Peyer's patch (tissue), 4 donors: ENCODE results near the gene GMEB1.

Experiments
- POLR2A ChIP-seq, 2 donors: fragments of 450-650 bp; IDR thresholded peaks; one replicate each; pipeline ENCODE4 v1.5.1; 2017; ENCODE audit warnings: antibody characterized with exemption in 2 of 2, mild to moderate bottlenecking in 2 of 2, moderate library complexity in 2 of 2
- TF ChIP-seq, protein P1 (sequence below), 6 experiments: fragments of 450-650 bp in 4 of 6; fragments of 200-600 bp in 2 of 6; sonication (generic) in 1 of 6; IDR thresholded peaks; one replicate each; pipeline ENCODE4 v1.5.1; 2017 to 2019; ENCODE audit warnings: antibody characterized with exemption in 6 of 6, mild to moderate bottlenecking in 3 of 6, moderate library complexity in 1 of 6

DNA sequence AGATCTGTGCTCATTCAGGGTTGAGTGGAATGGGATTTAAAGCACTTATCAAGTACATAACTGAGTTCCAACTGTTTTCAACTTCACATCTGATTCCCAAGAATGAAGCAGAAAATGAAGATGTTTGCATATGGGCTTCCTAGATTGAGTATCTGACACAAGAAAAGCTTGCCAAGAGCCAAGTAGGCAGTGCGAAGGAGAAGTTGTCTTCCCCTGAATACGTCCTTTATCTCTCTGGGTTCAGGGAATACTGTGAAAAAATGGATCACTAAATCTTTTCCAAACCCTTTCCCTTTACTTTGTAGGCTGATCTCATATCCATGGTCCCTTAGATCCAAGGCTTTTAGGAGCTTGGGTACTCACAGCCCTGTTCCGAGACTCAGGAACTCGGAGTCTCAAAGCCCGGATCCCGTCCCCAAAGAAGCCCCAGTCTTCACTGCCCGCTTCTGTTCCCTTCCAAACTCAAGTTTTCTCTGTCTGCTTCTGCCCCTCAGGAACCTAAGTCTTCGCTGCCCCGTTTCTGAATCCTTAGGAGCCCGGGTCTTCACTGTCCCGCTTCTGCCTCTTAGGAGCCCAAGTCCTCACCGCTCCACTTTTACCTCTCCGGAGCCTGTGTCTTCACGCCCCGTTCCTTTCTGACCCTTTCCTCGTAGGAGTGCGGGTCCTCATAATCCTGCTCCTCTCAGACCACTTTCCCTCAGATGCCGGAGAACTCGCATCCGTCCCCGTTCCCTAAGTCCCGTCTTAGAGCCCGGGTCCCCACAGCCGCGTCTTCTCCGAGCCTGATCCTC is 26.3 kb upstream of the GMEB1 start:
- TF ChIP-seq, protein P1, sequence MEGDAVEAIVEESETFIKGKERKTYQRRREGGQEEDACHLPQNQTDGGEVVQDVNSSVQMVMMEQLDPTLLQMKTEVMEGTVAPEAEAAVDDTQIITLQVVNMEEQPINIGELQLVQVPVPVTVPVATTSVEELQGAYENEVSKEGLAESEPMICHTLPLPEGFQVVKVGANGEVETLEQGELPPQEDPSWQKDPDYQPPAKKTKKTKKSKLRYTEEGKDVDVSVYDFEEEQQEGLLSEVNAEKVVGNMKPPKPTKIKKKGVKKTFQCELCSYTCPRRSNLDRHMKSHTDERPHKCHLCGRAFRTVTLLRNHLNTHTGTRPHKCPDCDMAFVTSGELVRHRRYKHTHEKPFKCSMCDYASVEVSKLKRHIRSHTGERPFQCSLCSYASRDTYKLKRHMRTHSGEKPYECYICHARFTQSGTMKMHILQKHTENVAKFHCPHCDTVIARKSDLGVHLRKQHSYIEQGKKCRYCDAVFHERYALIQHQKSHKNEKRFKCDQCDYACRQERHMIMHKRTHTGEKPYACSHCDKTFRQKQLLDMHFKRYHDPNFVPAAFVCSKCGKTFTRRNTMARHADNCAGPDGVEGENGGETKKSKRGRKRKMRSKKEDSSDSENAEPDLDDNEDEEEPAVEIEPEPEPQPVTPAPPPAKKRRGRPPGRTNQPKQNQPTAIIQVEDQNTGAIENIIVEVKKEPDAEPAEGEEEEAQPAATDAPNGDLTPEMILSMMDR (IDR thresholded peaks at IDR 0.05): no peak
- no peak for TF ChIP-seq POLR2A (IDR thresholded peaks at IDR 0.05)
